IMR-90 (cell line): ENCODE results near the gene CNOT2. TPM values are rescaled to one million over a fixed set of nuclear protein-coding genes. Genes with fewer than 3 reads are reported as not detected.

Experiments used
- ATAC-seq: fragments of 200-7000 bp; cut with Tn5 transposase; 2 replicates; pipeline ENCODE4 v1.9.1; 2020; ENCODE audit warnings: low read depth, mild to moderate bottlenecking, moderate library complexity
- BruUV-seq: library from RNA; stranded (reverse); fragments of 400-500 nt; replicated peaks from 2 replicates; lab custom pipeline; 2021; lab: Mats Ljungman, UMichigan
- CTCF ChIA-PET: fragments of 300-600 bp; formaldehyde crosslinking; extraction: SDS; loops from one replicate; lab custom pipeline; 2021; ENCODE audit warnings: antibody characterized with exemption; lab: Yijun Ruan, JAX
- POLR2A ChIA-PET: fragments of 300-600 bp; sonication (Branson Sonifier 250); formaldehyde crosslinking; loops from one replicate; lab custom pipeline; 2022; ENCODE audit warnings: antibody characterized with exemption; ENCODE audit not compliant: unreplicated experiment; lab: Charles Lee
- DNase-seq: peaks from one replicate; pipeline ENCODE4 v3.0.0; 2013
- H2AFZ ChIP-seq: replicated peaks from 2 replicates; pipeline ENCODE3; 2013; ENCODE audit warnings: low read length, mild to moderate bottlenecking; ENCODE audit not compliant: poor library complexity
- H2AK5ac ChIP-seq: 2 replicates; pipeline ENCODE4 v1.6.1; 2013; ENCODE audit warnings: low read depth, low read length, inconsistent platforms
- H2AK9ac ChIP-seq: replicated peaks from 2 replicates; pipeline ENCODE3; 2013; ENCODE audit warnings: mild to moderate bottlenecking, low read depth, low read length, moderate library complexity; ENCODE audit not compliant: poor library complexity
- H2BK120ac ChIP-seq: 2 replicates; pipeline ENCODE4 v1.6.1; 2013; ENCODE audit warnings: low read depth, low read length, inconsistent platforms
- H2BK15ac ChIP-seq: 3 replicates; pipeline ENCODE4 v1.6.1; 2013; ENCODE audit warnings: low read depth, low read length, inconsistent platforms
- H2BK20ac ChIP-seq: 2 replicates; pipeline ENCODE4 v1.6.1; 2013; ENCODE audit warnings: low read depth, mild to moderate bottlenecking, inconsistent platforms, low read length, moderate library complexity
- H2BK5ac ChIP-seq: 2 replicates; pipeline ENCODE4 v1.6.1; 2013; ENCODE audit warnings: mild to moderate bottlenecking, low read depth, low read length, inconsistent platforms; ENCODE audit not compliant: poor library complexity, severe bottlenecking
- H3K14ac ChIP-seq: replicated peaks from 2 replicates; pipeline ENCODE4 v1.6.1; 2013; ENCODE audit warnings: low read depth, low read length, inconsistent platforms
- H3K18ac ChIP-seq: 2 replicates; pipeline ENCODE4 v1.6.1; 2013; ENCODE audit warnings: low read depth, low read length, control low read depth
- H3K23ac ChIP-seq: 2 replicates; pipeline ENCODE4 v1.6.1; 2013; ENCODE audit warnings: low read depth, low read length, inconsistent platforms
- H3K27ac ChIP-seq: 2 replicates; pipeline ENCODE4 v1.5.1; 2013; ENCODE audit warnings: mild to moderate bottlenecking, control low read depth, low read length; ENCODE audit not compliant: insufficient read depth
- H3K27me3 ChIP-seq: 2 replicates; pipeline ENCODE4 v1.6.1; 2013; ENCODE audit warnings: low read length; ENCODE audit not compliant: control insufficient read depth, insufficient read depth
- H3K36me3 ChIP-seq: 2 replicates; pipeline ENCODE4 v1.6.1; 2013; ENCODE audit warnings: low read length, mixed read lengths; ENCODE audit not compliant: control insufficient read depth, insufficient read depth
- H3K4ac ChIP-seq: 2 replicates; pipeline ENCODE4 v1.6.1; 2013; ENCODE audit warnings: low read depth, low read length, inconsistent platforms
- H3K4me1 ChIP-seq: 2 replicates; pipeline ENCODE4 v1.6.1; 2013; ENCODE audit warnings: low read length, mixed read lengths; ENCODE audit not compliant: control insufficient read depth, insufficient read depth
- H3K4me2 ChIP-seq: 2 replicates; pipeline ENCODE4 v1.6.1; 2013; ENCODE audit warnings: low read depth, mild to moderate bottlenecking, control low read depth, low read length, moderate library complexity
- H3K4me3 ChIP-seq: 2 replicates; pipeline ENCODE4 v1.5.1; 2013; ENCODE audit warnings: low read depth, mild to moderate bottlenecking, control low read depth, low read length, moderate library complexity; ENCODE audit not compliant: insufficient read depth
- H3K56ac ChIP-seq: 2 replicates; pipeline ENCODE4 v1.6.1; 2013; ENCODE audit warnings: low read length, inconsistent platforms; ENCODE audit not compliant: insufficient read depth; ENCODE audit errors: extremely low read depth
- H3K79me1 ChIP-seq, 2 experiments: 2 replicates each; pipeline ENCODE4 v1.6.1; 2013; ENCODE audit warnings: low read length in 2 of 2, inconsistent platforms in 1 of 2, low read depth in 1 of 2
- H3K9ac ChIP-seq: 2 replicates; pipeline ENCODE4 v1.6.1; 2013; ENCODE audit warnings: low read depth, low read length, control low read depth
- H3K9me1 ChIP-seq: 2 replicates; pipeline ENCODE4 v1.6.1; 2013; ENCODE audit warnings: low read length, inconsistent platforms; ENCODE audit not compliant: insufficient read depth
- H3K9me3 ChIP-seq: 2 replicates; pipeline ENCODE4 v1.6.1; 2013; ENCODE audit warnings: low read length; ENCODE audit not compliant: control insufficient read depth, insufficient read depth
- H4K20me1 ChIP-seq: 2 replicates; pipeline ENCODE4 v1.6.1; 2013; ENCODE audit warnings: low read length, inconsistent platforms; ENCODE audit not compliant: insufficient read depth
- H4K5ac ChIP-seq: 2 replicates; pipeline ENCODE4 v1.6.1; 2013; ENCODE audit warnings: mild to moderate bottlenecking, low read depth, low read length, control low read depth
- H4K8ac ChIP-seq, 2 experiments: 2 replicates each; pipeline ENCODE4 v1.6.1; 2013; ENCODE audit warnings: low read depth in 2 of 2, low read length in 2 of 2, control low read depth in 1 of 2, inconsistent platforms in 1 of 2
- H4K91ac ChIP-seq: 2 replicates; pipeline ENCODE4 v1.6.1; 2013; ENCODE audit warnings: low read depth, low read length, inconsistent platforms; ENCODE audit not compliant: insufficient read depth
- CHD1 ChIP-seq: IDR thresholded peaks from 2 replicates; pipeline ENCODE4 v1.6.1; 2012; ENCODE audit warnings: low read depth, low read length, improper control_type of control experiment
- WGBS, 2 experiments: methylation state at CpG; one replicate each; pipeline versions ENCODE4 v1.1.5 to v1.1.7; 2013; ENCODE audit warnings: missing lambda C conversion rate in 2 of 2; ENCODE audit not compliant: insufficient read length in 1 of 2; ENCODE audit errors: extremely low coverage in 2 of 2; 5-methylcytosine and 5-hydroxymethylcytosine counted together
- dilution Hi-C: fragments of 300-500 bp; cut with HindIII; formaldehyde crosslinking; loops from one replicate; pipeline ENCODE4 v1.14.3; 2018; ENCODE audit warnings: low sequenced_read_pairs; ENCODE audit not compliant: unreplicated experiment
- in situ Hi-C: fragments of 300-500 bp; cut with MboI; formaldehyde crosslinking; loops from 3 replicates; pipeline ENCODE4 v1.14.3; 2019; ENCODE audit warnings: low sequenced_read_pairs, inconsistent platforms, mixed read lengths
- intact Hi-C: fragments of 100-400 bp; cut with micrococcal nuclease; formaldehyde crosslinking; loops from 2 replicates; pipeline ENCODE4 v1.10.0; 2022
- polyA plus RNA-seq, 3 experiments: library from polyadenylated mRNA; depleted of rRNA; stranded (reverse); fragments of >200 nt; gene quantifications; 2 replicates each; pipeline ENCODE4 v1.2.3, GENCODE V29; 2012; ENCODE audit warnings: low replicate concordance in 1 of 3
- total RNA-seq: library from RNA; depleted of rRNA; stranded (reverse); fragments of >200 nt; gene quantifications from 2 replicates; pipeline ENCODE4 v1.2.3, GENCODE V29; 2012

The CNOT2 gene
- total and polyA plus RNA-seq, 2 of the 4 experiments (the other 2 are of a cell fraction) = 63.4 to 159 TPM

DNA sequence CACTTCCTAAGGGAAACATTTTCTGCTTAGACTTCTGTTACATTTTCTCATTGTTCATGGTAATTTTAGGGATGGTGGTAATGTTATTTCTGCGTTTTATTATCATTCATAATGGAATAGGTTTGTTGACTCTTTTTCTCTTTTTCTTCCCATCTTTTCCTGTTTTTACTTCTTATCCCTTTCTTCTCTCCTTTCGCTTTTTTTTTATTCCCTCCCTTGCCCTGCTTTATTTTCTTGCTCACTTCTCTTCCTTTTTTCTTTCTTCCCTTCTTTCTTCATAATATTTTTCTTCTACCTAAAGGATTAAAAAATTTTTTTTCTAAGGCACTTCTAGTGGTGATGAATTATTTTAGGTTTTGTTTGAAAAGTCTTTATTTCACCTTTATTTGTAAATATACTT lies 45.6 kb downstream of the CNOT2 start:
- no peak overlapping the region for H3K4me3 ChIP-seq
- H3K4me2 ChIP-seq = no peak overlapping the region
- no peak overlapping the region for H3K4ac ChIP-seq
- H3K23ac ChIP-seq = no peak overlapping the region
- no peak overlapping the region for H2AK9ac ChIP-seq
- no peak overlapping the region for H2AFZ ChIP-seq
- no peak overlapping the region for H4K8ac ChIP-seq
- in situ Hi-C loops (no loop called here), dilution Hi-C loops (no loop called here), intact Hi-C loops (no loop called here)
- WGBS, 2 experiments = no CpG with 5 or more reads among the region's 2 CpGs
- no peak overlapping the region for H3K56ac ChIP-seq
- no peak overlapping the region for H3K27ac ChIP-seq
- H3K18ac ChIP-seq = no peak overlapping the region
- no peak for TF ChIP-seq CHD1
- no peak overlapping the region for H2BK5ac ChIP-seq
- H3K9ac ChIP-seq = no peak overlapping the region
- no peaks in the 10 kb centered on the region for H3K27me3 ChIP-seq
- H4K5ac ChIP-seq = no peak overlapping the region
- H2BK120ac ChIP-seq = no peak overlapping the region
- peaks cover 7% of the 10 kb centered on the region for H3K36me3 ChIP-seq
- no peak for DNase-seq
- no TSS peak for BruUV-seq
- H3K4me1 ChIP-seq = no peaks in the 10 kb centered on the region
- 0 out of 2 replicates have a peak, but pooled peaks cover 2% of the 10 kb centered on the region for H3K9me1 ChIP-seq
- no peak overlapping the region for H4K91ac ChIP-seq
- H2BK20ac ChIP-seq = no peak overlapping the region
- no peak overlapping the region for H3K14ac ChIP-seq
- no peaks in the 10 kb centered on the region for H3K9me3 ChIP-seq
- H3K79me1 ChIP-seq = peaks cover 11 to 41% of the 10 kb centered on the region in 2 experiments
- ATAC-seq = no peak
- no peak overlapping the region for H2AK5ac ChIP-seq
- POLR2A ChIA-PET = no interaction called here
- CTCF ChIA-PET = no interaction called here
- H2BK15ac ChIP-seq = no peak overlapping the region
- peaks cover 11% of the 10 kb centered on the region for H4K20me1 ChIP-seq
